ENCODE data around the gene FAM89B. TPM values are rescaled to one million over a fixed set of nuclear protein-coding genes. Genes with fewer than 3 reads are reported as not detected.

FAM89B gene
- total and polyA plus RNA-seq, 2 donors (not counting 1 experiment from before 2014, with no cell fraction given) = 30.4 to 50.2 TPM

DNA sequence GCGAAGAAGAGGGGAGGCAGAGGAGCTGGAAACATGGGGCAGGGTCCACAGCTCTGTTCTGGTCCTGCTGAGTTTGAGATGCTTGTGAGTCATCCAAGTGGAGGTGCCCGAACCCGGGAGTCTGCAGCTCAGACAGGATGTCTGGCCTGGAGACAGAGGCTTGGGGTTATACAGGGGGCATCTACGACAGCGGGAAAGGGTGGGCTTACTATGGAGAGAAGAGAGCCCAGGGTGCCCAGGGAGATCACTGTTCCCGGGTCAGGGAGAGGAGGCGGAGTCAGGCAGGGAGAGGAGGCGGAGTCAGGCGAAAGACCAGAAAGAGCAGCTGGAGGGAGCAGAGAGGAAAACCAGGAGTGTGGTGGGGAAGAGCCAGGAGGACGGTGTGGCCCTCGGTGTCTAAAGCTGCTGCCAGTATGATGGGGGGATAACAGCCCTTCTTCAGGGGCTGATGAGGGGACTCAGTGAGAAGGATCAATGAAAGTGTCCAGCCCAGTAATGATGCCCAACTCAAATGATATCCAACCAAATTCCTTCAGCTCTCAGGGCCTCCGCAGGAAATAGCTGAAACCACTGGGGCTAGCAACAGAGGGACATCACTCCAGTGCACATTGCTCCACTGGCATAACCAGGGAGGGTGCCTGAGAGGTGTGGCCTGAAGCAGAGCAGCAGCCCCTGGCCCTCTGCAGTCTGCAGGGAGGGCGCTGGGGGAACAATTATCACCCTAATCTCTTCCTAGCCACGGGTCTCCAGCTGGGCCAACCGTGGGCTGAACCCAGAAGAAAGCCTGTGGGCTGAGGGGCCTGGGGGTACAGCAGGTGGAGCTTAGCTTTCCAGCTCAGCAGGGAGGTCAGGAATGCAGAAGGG, 11.6 kb upstream of the FAM89B start:
- no peaks in the 10 kb centered on the region for H3K36me3 ChIP-seq (replicated peaks in 1 of 2; ENCODE audit: control extremely low read depth in 1 of 2, control insufficient read depth in 1 of 2, extremely low read depth in 1 of 2, insufficient read depth in 2 of 2, low read length in 1 of 2)
- no peaks in the 10 kb centered on the region for H3K9me3 ChIP-seq (ENCODE audit: control extremely low read depth in 1 of 3, control insufficient read depth in 2 of 3, insufficient read depth in 1 of 3, low read length in 2 of 3)
- intact Hi-C loops (cut with micrococcal nuclease) = no loop called here
- H3K4me1 ChIP-seq (ENCODE audit: control insufficient read depth in 2 of 2, insufficient read depth in 2 of 2, low read length in 2 of 2) = peaks cover 18 to 30% of the 10 kb centered on the region in 2 donors
- no peak overlapping the region for H3K4me2 ChIP-seq (replicated peaks; ENCODE audit: low read depth, low read length, poor library complexity, severe bottlenecking)
- POLR2A ChIA-PET = interaction anchor here (0.7 to 1.1 kb wide), 6 partner anchors 7 to 513 kb away, joined by 4 to 11 read pairs (median 6); partner anchors contain the start of gene FAM89B
- peak overlapping the region; percentile 63 for H3K27ac Mint-ChIP-seq
- DNase-seq (no peak), ATAC-seq (ENCODE audit: low read depth) (no peak)
- H3K4me3 Mint-ChIP-seq = peak overlapping the region; percentile 13
- peaks cover 21% of the 10 kb centered on the region for H3K4me1 Mint-ChIP-seq
- WGBS (ENCODE audit: insufficient coverage) = 80% methylated on average over 8 of the region's 15 CpGs
- no peak overlapping the region for H3K9ac ChIP-seq (ENCODE audit: low read length)
- H2AFZ ChIP-seq (ENCODE audit: insufficient read depth, low read depth, low read length, poor library complexity, severe bottlenecking) = no peak overlapping the region
- H3K27me3 ChIP-seq (replicated peaks in 1 of 4; ENCODE audit: control extremely low read depth in 1 of 4, control insufficient read depth in 3 of 4, insufficient read depth in 4 of 4, low read length in 3 of 4) = no peaks in the 10 kb centered on the region
- H3K9me3 Mint-ChIP-seq (ENCODE audit: insufficient read depth) = no peaks in the 10 kb centered on the region
- peaks cover 71% of the 10 kb centered on the region for H3K79me2 ChIP-seq (ENCODE audit: control insufficient read depth, insufficient read depth, low read length)
- no peaks in the 10 kb centered on the region for H4K20me1 ChIP-seq (ENCODE audit: control insufficient read depth, insufficient read depth, low read length, poor library complexity, severe bottlenecking)
- TF ChIP-seq, protein P1, sequence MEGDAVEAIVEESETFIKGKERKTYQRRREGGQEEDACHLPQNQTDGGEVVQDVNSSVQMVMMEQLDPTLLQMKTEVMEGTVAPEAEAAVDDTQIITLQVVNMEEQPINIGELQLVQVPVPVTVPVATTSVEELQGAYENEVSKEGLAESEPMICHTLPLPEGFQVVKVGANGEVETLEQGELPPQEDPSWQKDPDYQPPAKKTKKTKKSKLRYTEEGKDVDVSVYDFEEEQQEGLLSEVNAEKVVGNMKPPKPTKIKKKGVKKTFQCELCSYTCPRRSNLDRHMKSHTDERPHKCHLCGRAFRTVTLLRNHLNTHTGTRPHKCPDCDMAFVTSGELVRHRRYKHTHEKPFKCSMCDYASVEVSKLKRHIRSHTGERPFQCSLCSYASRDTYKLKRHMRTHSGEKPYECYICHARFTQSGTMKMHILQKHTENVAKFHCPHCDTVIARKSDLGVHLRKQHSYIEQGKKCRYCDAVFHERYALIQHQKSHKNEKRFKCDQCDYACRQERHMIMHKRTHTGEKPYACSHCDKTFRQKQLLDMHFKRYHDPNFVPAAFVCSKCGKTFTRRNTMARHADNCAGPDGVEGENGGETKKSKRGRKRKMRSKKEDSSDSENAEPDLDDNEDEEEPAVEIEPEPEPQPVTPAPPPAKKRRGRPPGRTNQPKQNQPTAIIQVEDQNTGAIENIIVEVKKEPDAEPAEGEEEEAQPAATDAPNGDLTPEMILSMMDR (IDR thresholded peaks at IDR 0.05) = no peak
- TF ChIP-seq EZH2 (IDR thresholded peaks at IDR 0.05; ENCODE audit: borderline replicate concordance, insufficient read depth, low read depth, low read length, poor library complexity, severe bottlenecking) = no peak
- CTCF ChIA-PET = interaction anchor here (0.7 to 2.4 kb wide), 9 partner anchors 7 to 27 kb away, joined by 3 to 18 read pairs (median 4); partner anchors contain the start of gene ZNRD2
- H3K27ac ChIP-seq (ENCODE audit: low read length in 2 of 2) = no peak overlapping the region
- H3K4me3 ChIP-seq (ENCODE audit: control extremely low read depth in 1 of 5, extremely low read depth in 1 of 5, insufficient read depth in 1 of 5, low read depth in 2 of 5, low read length in 4 of 5) = no peak overlapping the region
- peaks cover 3% of the 10 kb centered on the region for H3K27me3 Mint-ChIP-seq

DNA sequence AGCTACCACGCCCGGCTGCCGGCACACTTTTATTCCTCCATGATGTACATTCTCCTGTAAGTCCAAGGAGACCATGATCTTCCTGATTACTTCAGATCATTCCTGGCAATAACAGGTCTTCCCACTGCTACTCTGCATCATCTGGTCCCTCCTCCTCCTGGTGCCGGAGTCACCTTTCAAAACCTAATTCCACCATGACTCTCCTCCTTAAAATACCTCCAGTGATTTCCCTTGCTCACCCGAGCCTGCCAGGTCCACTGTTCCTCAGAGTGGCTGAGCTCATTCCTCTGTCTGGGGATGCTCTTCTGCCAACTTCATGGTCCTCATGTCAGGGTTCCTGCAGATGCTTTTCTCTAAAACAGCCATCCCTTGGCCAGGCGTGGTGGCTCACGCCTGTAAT, 10.3 kb upstream of the FAM89B start:
- WGBS (ENCODE audit: insufficient coverage) = 100% methylated on average over 7 of the region's 7 CpGs
- intact Hi-C loops (cut with micrococcal nuclease) = no loop called here
- H3K4me2 ChIP-seq (replicated peaks; ENCODE audit: low read depth, low read length, poor library complexity, severe bottlenecking) = no peak overlapping the region
- Mint-ChIP-seq H3K4me3 (no peak overlapping the region), H3K27me3 (peaks cover 3% of the 10 kb centered on the region), H3K27ac (peak overlapping the region; percentile 26), H3K4me1 (peaks cover 27% of the 10 kb centered on the region), H3K9me3 (ENCODE audit: insufficient read depth) (no peaks in the 10 kb centered on the region)
- DNase-seq (no peak), ATAC-seq (ENCODE audit: low read depth) (no peak)
- no peaks in the 10 kb centered on the region for H3K36me3 ChIP-seq (replicated peaks in 1 of 2; ENCODE audit: control extremely low read depth in 1 of 2, control insufficient read depth in 1 of 2, extremely low read depth in 1 of 2, insufficient read depth in 2 of 2, low read length in 1 of 2)
- H3K27me3 ChIP-seq (replicated peaks in 1 of 4; ENCODE audit: control extremely low read depth in 1 of 4, control insufficient read depth in 3 of 4, insufficient read depth in 4 of 4, low read length in 3 of 4) = no peaks in the 10 kb centered on the region
- H4K20me1 ChIP-seq (ENCODE audit: control insufficient read depth, insufficient read depth, low read length, poor library complexity, severe bottlenecking) = peaks cover 3% of the 10 kb centered on the region
- CTCF ChIA-PET = interaction anchor here (0.6 to 2.4 kb wide), 8 partner anchors 8 to 323 kb away, joined by 3 to 18 read pairs (median 4); partner anchors contain the start of gene FAM89B
- no peaks in the 10 kb centered on the region for H3K9me3 ChIP-seq (ENCODE audit: control extremely low read depth in 1 of 3, control insufficient read depth in 2 of 3, insufficient read depth in 1 of 3, low read length in 2 of 3)
- H3K27ac ChIP-seq (ENCODE audit: low read length in 2 of 2) = no peak overlapping the region
- no peak for TF ChIP-seq EZH2 (IDR thresholded peaks at IDR 0.05; ENCODE audit: borderline replicate concordance, insufficient read depth, low read depth, low read length, poor library complexity, severe bottlenecking)
- TF ChIP-seq, protein P1 (IDR thresholded peaks at IDR 0.05) = no peak
- H3K4me1 ChIP-seq (ENCODE audit: control insufficient read depth in 2 of 2, insufficient read depth in 2 of 2, low read length in 2 of 2) = peaks cover 28 to 39% of the 10 kb centered on the region in 2 donors
- POLR2A ChIA-PET = interaction anchor here (0.7 kb wide), 1 partner anchor 77 kb away, joined by 4 read pairs; no protein-coding TSS in a partner anchor
- H3K4me3 ChIP-seq (ENCODE audit: control extremely low read depth in 1 of 5, extremely low read depth in 1 of 5, insufficient read depth in 1 of 5, low read depth in 2 of 5, low read length in 4 of 5) = no peak overlapping the region
- H3K79me2 ChIP-seq (ENCODE audit: control insufficient read depth, insufficient read depth, low read length) = peaks cover 82% of the 10 kb centered on the region
- no peak overlapping the region for H3K9ac ChIP-seq (ENCODE audit: low read length)
- no peak overlapping the region for H2AFZ ChIP-seq (ENCODE audit: insufficient read depth, low read depth, low read length, poor library complexity, severe bottlenecking)
